SIG-M5 (cell line): ENCODE data around the gene SNX19.

ENCODE experiments used
- DNase-seq: peaks from one replicate; lab custom pipeline; 2025; lab: John Stamatoyannopoulos, UW

SNX19 gene

GRCh38 chr11:130907229-130907628 is 9.1 kb downstream of the SNX19 start:
- DNase-seq = no peak

GRCh38 chr11:130906616-130907015 is 9.7 kb downstream of the SNX19 start:
- DNase-seq = no peak

- DNase-seq = no peak
These were observed 10.8 kb downstream of the SNX19 start for GRCh38 chr11:130905512-130905911.

- no peak for DNase-seq
These were observed 11.9 kb downstream of the SNX19 start for GRCh38 chr11:130904380-130904779.

GRCh38 chr11:130902380-130902779 is 13.9 kb downstream of the SNX19 start:
- DNase-seq = no peak

GRCh38 chr11:130899106-130899505 is 17.2 kb downstream of the SNX19 start:
- DNase-seq = no peak

GRCh38 chr11:130897262-130898182 is 18.8 kb downstream of the SNX19 start:
- no peak for DNase-seq

- no peak for DNase-seq
These were observed 21.8 kb downstream of the SNX19 start for GRCh38 chr11:130894322-130895025.

- DNase-seq = no peak
These were observed 23.4 kb downstream of the SNX19 start for GRCh38 chr11:130892861-130893260.

GRCh38 chr11:130891326-130891725 is 25.0 kb downstream of the SNX19 start:
- no peak for DNase-seq

- no peak for DNase-seq
These were observed 26.1 kb downstream of the SNX19 start for GRCh38 chr11:130890039-130890745.

GRCh38 chr11:130888790-130889189 is 27.5 kb downstream of the SNX19 start:
- DNase-seq = no peak

- DNase-seq = no peak
These were observed 29.6 kb downstream of the SNX19 start for GRCh38 chr11:130886704-130887103.

- DNase-seq = no peak
These were observed 34.1 kb downstream of the SNX19 start for GRCh38 chr11:130882138-130882551.

- no peak for DNase-seq
These were observed 34.7 kb downstream of the SNX19 start for GRCh38 chr11:130881475-130882137.

- no peak for DNase-seq
These were observed 36.4 kb downstream of the SNX19 start for GRCh38 chr11:130879836-130880235.

GRCh38 chr11:130876931-130877915 is 39.1 kb downstream of the SNX19 start:
- no peak for DNase-seq

GRCh38 chr11:130876100-130876499 is 40.2 kb downstream of the SNX19 start:
- DNase-seq = no peak

- no peak for DNase-seq
These were observed 41.2 kb downstream of the SNX19 start for GRCh38 chr11:130874955-130875531.

- DNase-seq = no peak
These were observed 41.9 kb downstream of the SNX19 start for GRCh38 chr11:130874396-130874795.
